ENCODE data around the gene DDRGK1. TPM values are rescaled to one million over a fixed set of nuclear protein-coding genes. Genes with fewer than 3 reads are reported as not detected.

The DDRGK1 gene
- total RNA-seq, 4 donors from 2014 or later, result 76.7 to 117 (median 89.9) TPM

GRCh38 chr20:3171391-3172125, 32.9 kb downstream of the DDRGK1 start:
- 79 to 81% methylated on average over 14 of the region's 14 CpGs for WGBS, 2 donors
- H3K9me3 ChIP-seq, result no peaks in the 10 kb centered on the region
- TF ChIP-seq EP300 (IDR thresholded peaks at IDR 0.05) (no peak), POLR2A (IDR thresholded peaks at IDR 0.05) (no peak)
- TF ChIP-seq, protein P1, sequence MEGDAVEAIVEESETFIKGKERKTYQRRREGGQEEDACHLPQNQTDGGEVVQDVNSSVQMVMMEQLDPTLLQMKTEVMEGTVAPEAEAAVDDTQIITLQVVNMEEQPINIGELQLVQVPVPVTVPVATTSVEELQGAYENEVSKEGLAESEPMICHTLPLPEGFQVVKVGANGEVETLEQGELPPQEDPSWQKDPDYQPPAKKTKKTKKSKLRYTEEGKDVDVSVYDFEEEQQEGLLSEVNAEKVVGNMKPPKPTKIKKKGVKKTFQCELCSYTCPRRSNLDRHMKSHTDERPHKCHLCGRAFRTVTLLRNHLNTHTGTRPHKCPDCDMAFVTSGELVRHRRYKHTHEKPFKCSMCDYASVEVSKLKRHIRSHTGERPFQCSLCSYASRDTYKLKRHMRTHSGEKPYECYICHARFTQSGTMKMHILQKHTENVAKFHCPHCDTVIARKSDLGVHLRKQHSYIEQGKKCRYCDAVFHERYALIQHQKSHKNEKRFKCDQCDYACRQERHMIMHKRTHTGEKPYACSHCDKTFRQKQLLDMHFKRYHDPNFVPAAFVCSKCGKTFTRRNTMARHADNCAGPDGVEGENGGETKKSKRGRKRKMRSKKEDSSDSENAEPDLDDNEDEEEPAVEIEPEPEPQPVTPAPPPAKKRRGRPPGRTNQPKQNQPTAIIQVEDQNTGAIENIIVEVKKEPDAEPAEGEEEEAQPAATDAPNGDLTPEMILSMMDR (IDR thresholded peaks at IDR 0.05), result no peak
- no peak overlapping the region for H3K4me3 ChIP-seq
- peaks cover 0 to 21% (median 9%) of the 10 kb centered on the region in 4 donors for H3K4me1 ChIP-seq
- no peak overlapping the region for H3K27ac ChIP-seq
- DNase-seq (ENCODE audit: low spot score in 2 of 2), result no peak
- H3K36me3 ChIP-seq, result no peaks in the 10 kb centered on the region
- H3K27me3 ChIP-seq, result peaks cover 0 to 6% of the 10 kb centered on the region in 2 donors

GRCh38 chr20:3168829-3169590, 35.5 kb downstream of the DDRGK1 start:
- TF ChIP-seq EP300 (IDR thresholded peaks at IDR 0.05), result no peak
- TF ChIP-seq, protein P1 (IDR thresholded peaks at IDR 0.05), result no peak
- TF ChIP-seq POLR2A (IDR thresholded peaks at IDR 0.05), result no peak
- no peak for DNase-seq (ENCODE audit: low spot score in 2 of 2)
- H3K27ac ChIP-seq, result no peak overlapping the region

GRCh38 chr20:3168079-3168828, 36.2 kb downstream of the DDRGK1 start:
- Histone ChIP-seq H3K4me3 (no peak overlapping the region), H3K27me3 (peaks cover 0 to 6% of the 10 kb centered on the region in 2 donors), H3K4me1 (peaks cover 0 to 17% (median 8%) of the 10 kb centered on the region in 4 donors), H3K27ac (no peak overlapping the region), H3K36me3 (peaks cover 0 to 21% (median 0%) of the 10 kb centered on the region in 3 donors), H3K9me3 (no peaks in the 10 kb centered on the region)
- DNase-seq (ENCODE audit: low spot score in 2 of 2), result no peak
- TF ChIP-seq EP300 (IDR thresholded peaks at IDR 0.05), result no peak
- TF ChIP-seq POLR2A (IDR thresholded peaks at IDR 0.05), result no peak
- TF ChIP-seq, protein P1 (IDR thresholded peaks at IDR 0.05), result no peak
- WGBS, 2 donors, result 38 to 52% methylated on average over 27 to 35 of the region's 39 CpGs

More at GRCh38 chr20:3168829-3169590, 35.5 kb downstream of the DDRGK1 start:
- no peak overlapping the region for H3K4me3 ChIP-seq
- H3K4me1 ChIP-seq, result peaks cover 0 to 21% (median 8%) of the 10 kb centered on the region in 4 donors
- H3K27me3 ChIP-seq, result peaks cover 0 to 6% of the 10 kb centered on the region in 2 donors
- 86% methylated on average over 7 of the region's 7 CpGs for WGBS, 2 donors
- H3K36me3 ChIP-seq, result peaks cover 0 to 17% (median 0%) of the 10 kb centered on the region in 3 donors
- no peaks in the 10 kb centered on the region for H3K9me3 ChIP-seq

DNA sequence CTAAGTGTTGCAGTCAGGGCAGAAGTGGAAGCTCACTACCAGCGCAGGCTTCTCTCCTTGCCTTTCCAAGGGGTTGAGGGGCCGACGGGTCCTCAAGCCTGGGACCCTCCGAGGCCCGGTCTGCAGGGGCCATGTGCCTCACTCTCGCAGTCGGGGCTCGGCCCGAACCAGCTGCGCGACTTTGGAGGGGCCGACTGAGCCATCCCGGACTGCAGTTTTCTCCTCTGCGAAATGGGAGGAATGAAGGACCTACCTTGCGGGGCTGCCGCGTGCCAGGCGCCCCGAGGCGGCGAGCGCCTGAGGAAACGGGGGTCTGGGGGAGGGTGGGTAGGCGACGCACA, 36.8 kb downstream of the DDRGK1 start:
- H3K36me3 ChIP-seq, result peaks cover 0 to 21% (median 0%) of the 10 kb centered on the region in 3 donors
- H3K27ac ChIP-seq, result no peak overlapping the region
- H3K9me3 ChIP-seq, result no peaks in the 10 kb centered on the region
- WGBS, 2 donors, result 53 to 60% methylated on average over 25 of the region's 25 CpGs
- no peak for TF ChIP-seq EP300 (IDR thresholded peaks at IDR 0.05)
- TF ChIP-seq, protein P1 (IDR thresholded peaks at IDR 0.05), result no peak
- no peak for TF ChIP-seq POLR2A (IDR thresholded peaks at IDR 0.05)
- peaks cover 0 to 13% (median 4%) of the 10 kb centered on the region in 4 donors for H3K4me1 ChIP-seq
- no peak for DNase-seq (ENCODE audit: low spot score in 2 of 2)
- no peak overlapping the region for H3K4me3 ChIP-seq
- peaks cover 0 to 6% of the 10 kb centered on the region in 2 donors for H3K27me3 ChIP-seq

Data from tibial nerve (tissue), 4 donors.